Hepatocyte (in vitro differentiated cells): ENCODE data around the gene BPIFB2.

ENCODE experiments used
- CTCF ChIP-seq: fragments of 200-600 bp; sonication (generic); IDR thresholded peaks from 2 replicates; pipeline ENCODE4 v1.5.1; 2016; ENCODE audit warnings: antibody characterized with exemption, mild to moderate bottlenecking; ENCODE audit not compliant: poor library complexity
- EZH2 ChIP-seq: fragments of 200-600 bp; sonication (generic); IDR thresholded peaks from 2 replicates; pipeline ENCODE4 v1.6.1; 2016; ENCODE audit warnings: antibody characterized with exemption, mild to moderate bottlenecking, borderline replicate concordance

- TF ChIP-seq CTCF (no peak), EZH2 (no peak)
Observed at GRCh38 chr20:33065785-33066184, 58.3 kb downstream of the BPIFB2 start.
